Measurements from ENCODE around the gene GRID2.
"Not testable (repeated sequence)": the region's sequence is repeated elsewhere in the genome, so short reads cannot be mapped to it uniquely, and the experiment has no call there.

Gene GRID2

DNA sequence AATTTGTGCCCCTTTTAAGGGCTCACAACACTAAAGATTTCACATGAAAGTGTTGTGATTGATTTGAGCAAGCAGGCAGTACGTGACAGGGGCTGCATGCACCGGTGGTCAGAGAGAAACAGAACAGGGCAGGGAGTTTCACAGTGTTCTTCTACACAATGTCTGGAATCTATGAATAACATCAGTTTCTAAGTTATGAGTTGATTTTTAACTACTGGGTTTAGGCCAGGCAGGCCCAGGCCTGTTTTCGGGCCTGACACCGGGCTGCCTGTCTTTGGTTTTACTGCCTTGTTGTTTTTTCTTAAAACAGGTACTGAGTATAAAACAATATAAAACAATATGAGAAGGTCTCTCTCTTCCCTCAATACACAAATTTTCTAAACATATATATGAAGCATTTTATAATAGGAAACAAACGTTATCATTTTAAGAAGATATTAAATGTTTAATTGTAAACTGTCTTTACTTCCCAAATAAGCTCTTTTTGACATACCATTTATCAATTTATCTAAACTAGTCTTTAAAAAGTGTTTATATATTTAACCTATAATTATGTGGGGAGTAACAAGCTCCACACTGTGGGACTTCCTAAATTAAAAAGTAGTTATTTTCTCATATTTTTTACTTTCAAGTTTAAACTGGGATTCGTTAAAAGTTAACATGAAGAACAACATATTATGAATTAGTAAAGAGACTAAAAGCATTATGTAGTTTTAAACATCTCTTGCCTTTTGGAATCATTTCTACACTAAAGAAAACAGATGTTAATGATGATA is 997.2 kb downstream of the GRID2 start:
- H3K9me3 Mint-ChIP-seq, H3K27me3 Mint-ChIP-seq, ATAC-seq, H3K4me3 Mint-ChIP-seq, DNase-seq, H3K4me1 Mint-ChIP-seq, H3K27ac Mint-ChIP-seq: not testable (repeated sequence)

DNA sequence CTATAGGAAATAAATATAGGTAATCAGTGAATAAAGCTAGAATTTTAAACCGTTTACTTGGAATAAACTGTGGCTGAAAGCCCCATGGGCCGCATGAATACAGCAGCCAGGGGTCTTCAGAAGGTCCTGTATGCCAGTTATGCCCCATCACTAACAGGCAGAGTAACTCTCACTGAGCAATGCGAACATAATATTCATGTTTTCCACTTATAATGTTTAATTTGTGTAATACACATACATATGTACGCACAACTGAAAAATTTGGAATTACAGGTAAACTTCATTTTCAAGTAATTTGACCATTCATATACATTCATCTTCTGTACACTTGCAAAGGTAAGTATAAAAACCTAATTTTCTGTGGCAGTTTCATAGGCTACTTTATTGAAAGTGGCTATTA is 998.5 kb downstream of the GRID2 start:
- Mint-ChIP-seq H3K9me3 (no peaks in the 10 kb centered on the region), H3K4me3 (no peak overlapping the region), H3K27ac (no peak overlapping the region), H3K27me3 (no peaks in the 10 kb centered on the region), H3K4me1 (no peaks in the 10 kb centered on the region)
- ATAC-seq = no peak
- no peak for DNase-seq

DNA sequence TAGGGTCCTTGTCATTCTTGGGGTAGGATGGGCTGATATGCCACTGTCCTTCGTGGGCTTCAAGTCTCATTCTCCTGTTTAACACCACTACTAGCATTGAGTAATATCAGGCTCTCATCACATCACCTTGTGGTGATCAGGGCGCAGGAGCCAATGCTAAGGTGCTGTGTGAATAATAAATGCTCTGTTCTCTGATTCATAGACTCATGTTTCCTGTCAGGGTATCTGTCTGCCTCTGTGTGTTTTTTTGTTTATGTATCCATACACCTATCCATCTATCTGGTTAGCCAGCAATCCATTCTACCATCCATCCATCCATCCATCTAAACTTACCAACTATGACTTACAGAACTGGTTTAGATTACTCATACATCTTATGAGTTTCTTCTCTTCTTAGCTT is 999.7 kb downstream of the GRID2 start:
- Mint-ChIP-seq H3K27me3 (no peaks in the 10 kb centered on the region), H3K27ac (no peak overlapping the region), H3K9me3 (no peaks in the 10 kb centered on the region), H3K4me1 (no peaks in the 10 kb centered on the region), H3K4me3 (no peak overlapping the region)
- DNase-seq (no peak), ATAC-seq (no peak)

DNA sequence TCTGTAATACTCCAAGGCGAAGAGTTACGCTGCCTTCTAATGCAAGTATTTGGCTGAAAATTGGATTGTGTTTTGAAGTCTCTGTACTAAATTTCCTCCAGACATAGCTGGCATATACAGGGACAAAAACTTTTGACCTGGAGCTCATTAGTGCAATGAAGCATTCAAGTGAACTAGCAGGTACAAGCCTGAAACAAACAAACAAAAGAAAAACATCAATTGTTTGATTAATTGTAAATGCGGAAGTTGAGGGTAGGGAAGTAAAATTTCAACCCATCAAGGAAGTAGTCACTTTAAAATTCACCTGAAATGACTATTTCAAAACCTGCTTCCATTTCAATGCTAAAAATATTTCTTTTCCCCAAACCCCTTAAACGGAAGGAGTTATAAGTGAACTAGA is 1008.5 kb downstream of the GRID2 start:
- Mint-ChIP-seq H3K4me1 (no peaks in the 10 kb centered on the region), H3K9me3 (no peaks in the 10 kb centered on the region), H3K4me3 (no peak overlapping the region), H3K27ac (no peak overlapping the region), H3K27me3 (no peaks in the 10 kb centered on the region)
- ATAC-seq (no peak), DNase-seq (no peak)

DNA sequence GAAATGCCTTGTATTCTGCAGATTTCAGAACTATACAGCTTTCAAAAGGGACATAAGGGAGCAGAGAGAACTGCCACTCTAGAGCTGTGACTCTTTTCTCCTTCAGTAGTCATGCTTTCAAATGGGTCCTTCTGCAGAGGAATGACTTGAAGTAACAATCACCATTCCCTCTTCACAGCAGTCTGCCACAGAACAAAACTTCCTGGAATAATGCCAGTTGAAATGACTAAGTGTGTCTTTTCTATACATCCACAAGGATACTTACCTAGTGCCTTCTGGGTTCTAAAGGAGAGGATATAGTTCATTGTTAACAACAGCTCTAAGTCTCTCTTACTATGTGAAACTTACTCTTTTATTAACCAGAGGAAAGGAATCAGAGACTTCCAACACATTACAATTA is 1009.4 kb downstream of the GRID2 start:
- ATAC-seq = no peak
- H3K4me1 Mint-ChIP-seq = no peaks in the 10 kb centered on the region
- H3K27ac Mint-ChIP-seq = no peak overlapping the region
- no peak overlapping the region for H3K4me3 Mint-ChIP-seq
- no peaks in the 10 kb centered on the region for H3K9me3 Mint-ChIP-seq
- no peaks in the 10 kb centered on the region for H3K27me3 Mint-ChIP-seq
- DNase-seq = no peak

DNA sequence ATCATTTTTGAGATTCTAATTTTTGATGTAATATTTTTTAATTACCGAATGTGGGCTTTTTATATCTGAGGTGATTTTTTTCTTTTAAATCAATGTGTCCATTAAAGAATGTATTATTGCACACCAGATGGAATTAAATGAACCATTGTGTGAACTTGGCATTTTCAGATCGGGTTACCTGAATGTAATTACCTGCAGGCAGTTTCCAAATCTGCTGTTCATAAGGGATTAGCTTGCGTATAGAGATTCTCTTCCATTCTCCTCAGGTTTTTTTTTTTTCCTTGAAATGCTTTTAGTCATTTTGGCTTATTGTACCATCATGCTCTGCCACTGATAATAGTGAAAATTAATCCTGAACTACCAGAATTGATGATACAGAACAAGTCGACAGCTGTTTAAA is 1013.3 kb downstream of the GRID2 start:
- Mint-ChIP-seq H3K27ac (no peak overlapping the region), H3K4me3 (no peak overlapping the region), H3K27me3 (no peaks in the 10 kb centered on the region), H3K4me1 (no peaks in the 10 kb centered on the region), H3K9me3 (peaks cover 0 to 4% of the 10 kb centered on the region in 2 donors)
- no peak for ATAC-seq
- no peak for DNase-seq

DNA sequence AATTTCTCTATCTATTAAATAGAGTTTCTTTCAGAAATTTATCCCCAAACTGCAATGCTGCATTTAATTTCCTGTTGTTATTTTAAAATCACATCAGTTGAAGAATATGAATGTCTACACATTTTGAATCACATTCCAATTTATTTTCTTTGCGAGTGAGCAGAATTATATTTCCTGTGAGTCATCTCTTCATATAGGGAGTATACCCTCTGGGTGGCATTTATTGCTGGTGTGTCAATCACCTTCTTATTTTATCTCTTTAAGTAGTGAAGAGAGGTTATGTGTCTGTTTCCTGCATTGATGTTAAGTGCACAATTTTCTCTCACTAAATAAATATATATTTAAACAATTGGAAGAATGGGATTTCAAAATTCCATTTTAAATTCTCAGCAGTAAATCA is 1013.8 kb downstream of the GRID2 start:
- ATAC-seq (no peak), DNase-seq (no peak)
- Mint-ChIP-seq H3K9me3 (peaks cover 0 to 4% of the 10 kb centered on the region in 2 donors), H3K27me3 (no peaks in the 10 kb centered on the region), H3K4me1 (no peaks in the 10 kb centered on the region), H3K27ac (no peak overlapping the region), H3K4me3 (no peak overlapping the region)

DNA sequence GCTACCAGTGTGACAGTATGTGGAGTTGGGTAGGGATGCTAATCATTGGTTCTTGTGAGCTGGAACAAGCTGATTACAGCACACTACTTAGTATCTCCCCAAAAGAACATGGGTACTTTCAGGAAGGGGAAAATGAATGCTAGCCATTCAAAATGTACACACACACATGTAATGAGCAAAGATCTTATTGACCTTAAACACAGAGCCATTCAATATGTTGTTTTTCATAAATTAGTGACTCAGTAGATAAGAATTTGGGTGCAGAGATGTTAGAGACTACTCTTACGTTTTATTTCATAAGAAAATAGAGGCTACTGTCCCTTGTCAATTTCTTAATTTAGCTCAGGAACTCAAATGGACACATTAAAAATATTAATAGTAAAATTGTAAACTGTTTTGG is 1015.3 kb downstream of the GRID2 start:
- DNase-seq = no peak
- peaks cover 4 to 5% of the 10 kb centered on the region in 2 donors for H3K9me3 Mint-ChIP-seq
- no peaks in the 10 kb centered on the region for H3K4me1 Mint-ChIP-seq
- H3K27me3 Mint-ChIP-seq = no peaks in the 10 kb centered on the region
- no peak for ATAC-seq
- no peak overlapping the region for H3K27ac Mint-ChIP-seq
- no peak overlapping the region for H3K4me3 Mint-ChIP-seq

DNA sequence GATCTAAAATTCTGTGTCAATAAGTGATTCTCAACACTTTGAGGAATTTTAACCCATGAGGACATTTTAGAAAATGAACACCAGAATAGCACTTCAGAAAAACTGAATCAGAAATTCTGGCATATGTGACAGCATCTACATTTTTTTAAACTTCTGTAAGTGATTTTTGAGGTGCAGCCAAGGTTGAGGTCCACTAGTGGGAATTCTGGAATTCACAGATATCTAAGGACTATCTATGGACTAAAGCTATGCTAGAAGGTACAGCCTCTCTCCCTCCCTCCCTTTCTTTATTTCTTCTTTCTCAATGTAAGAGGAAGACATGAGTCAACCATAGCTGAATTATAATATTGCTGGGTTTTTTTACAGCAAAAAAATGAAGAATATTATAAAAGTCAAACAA is 1016.6 kb downstream of the GRID2 start:
- no peak overlapping the region for H3K27ac Mint-ChIP-seq
- H3K27me3 Mint-ChIP-seq = no peaks in the 10 kb centered on the region
- no peak for ATAC-seq
- DNase-seq = no peak
- no peaks in the 10 kb centered on the region for H3K4me1 Mint-ChIP-seq
- no peak overlapping the region for H3K4me3 Mint-ChIP-seq
- peaks cover 10 to 17% of the 10 kb centered on the region in 2 donors for H3K9me3 Mint-ChIP-seq

DNA sequence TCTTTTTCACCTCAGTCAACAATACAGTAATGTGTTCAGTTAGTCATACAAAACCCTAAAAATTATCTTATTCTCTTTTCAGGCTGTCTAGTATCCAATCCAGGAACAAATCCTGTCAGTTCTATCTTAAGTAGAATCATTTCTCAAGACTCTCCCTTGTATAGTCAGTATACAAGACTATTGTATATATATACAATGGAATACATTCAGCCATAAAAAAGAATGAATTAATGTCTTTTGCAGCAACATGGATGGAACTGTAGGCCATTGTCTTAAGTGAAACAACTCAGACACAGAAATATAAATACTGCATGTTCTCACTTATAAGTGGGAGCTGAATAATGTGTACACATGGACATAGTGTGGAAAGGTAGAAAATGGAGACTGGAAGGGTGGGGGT is 1023.6 kb downstream of the GRID2 start:
- H3K4me3 Mint-ChIP-seq = no peak overlapping the region
- DNase-seq (no peak), ATAC-seq (no peak)
- H3K27me3 Mint-ChIP-seq = no peaks in the 10 kb centered on the region
- H3K9me3 Mint-ChIP-seq = peaks cover 12 to 17% of the 10 kb centered on the region in 2 donors
- H3K27ac Mint-ChIP-seq = no peak overlapping the region
- H3K4me1 Mint-ChIP-seq = no peaks in the 10 kb centered on the region

DNA sequence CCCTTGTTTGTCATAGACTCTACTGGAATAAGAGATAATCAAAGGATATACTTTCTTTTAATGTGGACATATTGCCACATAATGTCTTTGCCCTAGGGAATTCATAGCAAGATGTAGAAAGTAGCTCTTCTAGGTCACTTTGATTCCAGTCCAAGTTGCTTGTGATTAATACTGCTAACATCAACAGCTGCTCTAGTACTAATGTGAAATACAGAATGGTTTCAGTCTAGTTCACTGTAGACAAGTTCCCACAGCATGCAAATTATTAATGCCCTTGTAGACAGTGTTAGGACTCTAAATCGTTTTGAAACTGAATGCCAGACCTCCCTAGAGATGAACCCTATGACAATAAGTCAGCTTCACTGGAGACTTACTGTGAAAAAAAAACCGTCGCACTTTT is 1030.2 kb downstream of the GRID2 start:
- no peak for ATAC-seq
- no peak for DNase-seq
- Mint-ChIP-seq H3K4me1 (no peaks in the 10 kb centered on the region), H3K27me3 (no peaks in the 10 kb centered on the region), H3K9me3 (no peaks in the 10 kb centered on the region), H3K27ac (no peak overlapping the region), H3K4me3 (no peak overlapping the region)

DNA sequence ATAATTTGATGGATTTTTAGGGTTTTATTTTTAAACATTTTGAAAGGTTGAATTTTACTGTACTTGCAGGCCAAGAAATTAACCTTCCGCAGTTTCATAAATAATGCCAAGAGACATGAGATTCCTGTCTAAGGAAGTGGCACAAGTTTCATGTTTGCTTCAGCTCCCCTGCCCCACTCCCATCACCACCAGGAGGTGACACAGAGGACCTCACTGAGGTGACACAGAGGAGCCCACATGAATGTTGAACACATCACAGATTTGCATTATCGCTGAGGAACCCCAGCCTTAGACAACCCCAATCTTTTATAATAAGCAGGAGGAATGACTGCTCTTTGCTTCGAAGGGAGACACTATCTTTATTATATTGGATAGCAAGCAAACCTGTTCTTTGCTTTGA is 1033.4 kb downstream of the GRID2 start:
- H3K27me3 Mint-ChIP-seq = no peaks in the 10 kb centered on the region
- peaks cover 4 to 7% of the 10 kb centered on the region in 2 donors for H3K9me3 Mint-ChIP-seq
- no peak overlapping the region for H3K27ac Mint-ChIP-seq
- H3K4me1 Mint-ChIP-seq = no peaks in the 10 kb centered on the region
- no peak overlapping the region for H3K4me3 Mint-ChIP-seq
- ATAC-seq (no peak), DNase-seq (no peak)

DNA sequence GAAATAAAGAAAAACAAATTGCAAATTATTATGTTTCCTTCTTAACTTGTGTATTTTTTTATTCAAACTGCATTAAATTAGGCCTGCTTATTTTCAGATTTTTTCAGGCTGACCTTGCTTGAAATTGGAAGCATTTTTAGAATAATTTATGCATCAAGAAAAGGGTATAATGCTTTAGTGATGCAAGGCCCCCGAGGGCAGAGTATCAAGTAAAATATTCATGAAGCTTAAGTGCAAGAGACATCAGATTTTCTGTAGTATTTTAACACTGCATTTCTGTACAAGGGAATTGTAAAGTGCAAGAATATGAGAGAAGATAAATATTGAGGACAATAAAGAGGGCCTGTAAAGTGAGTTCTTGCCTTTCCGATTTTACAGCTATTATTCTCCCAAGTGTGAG is 1039.0 kb downstream of the GRID2 start:
- Mint-ChIP-seq H3K4me1 (no peaks in the 10 kb centered on the region), H3K4me3 (no peak overlapping the region), H3K27me3 (no peaks in the 10 kb centered on the region), H3K27ac (no peak overlapping the region), H3K9me3 (peaks cover 4 to 7% of the 10 kb centered on the region in 2 donors)
- DNase-seq = no peak
- no peak for ATAC-seq

DNA sequence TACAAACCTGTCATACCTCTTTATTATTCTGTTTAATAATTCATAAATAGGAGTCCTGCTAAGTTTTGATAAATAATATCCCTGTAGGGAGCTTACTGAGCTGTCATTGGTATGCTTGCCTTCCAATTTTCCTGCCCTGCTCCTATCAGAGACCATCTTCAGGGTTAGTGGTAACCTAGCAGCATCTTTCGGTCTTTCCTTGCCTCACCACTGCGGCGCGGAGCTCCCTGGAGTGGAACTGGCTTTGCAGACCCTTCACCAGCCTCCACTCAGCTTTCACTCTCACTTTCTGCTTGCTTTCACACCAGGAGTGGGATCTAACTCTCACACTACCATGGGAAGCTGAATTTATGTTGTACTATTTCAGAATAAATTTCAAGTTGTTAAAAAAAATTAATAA is 1043.1 kb downstream of the GRID2 start:
- Mint-ChIP-seq H3K27ac (no peak overlapping the region), H3K9me3 (peaks cover 1 to 13% of the 10 kb centered on the region in 2 donors), H3K4me1 (no peaks in the 10 kb centered on the region), H3K27me3 (no peaks in the 10 kb centered on the region), H3K4me3 (no peak overlapping the region)
- no peak for ATAC-seq
- DNase-seq = no peak

DNA sequence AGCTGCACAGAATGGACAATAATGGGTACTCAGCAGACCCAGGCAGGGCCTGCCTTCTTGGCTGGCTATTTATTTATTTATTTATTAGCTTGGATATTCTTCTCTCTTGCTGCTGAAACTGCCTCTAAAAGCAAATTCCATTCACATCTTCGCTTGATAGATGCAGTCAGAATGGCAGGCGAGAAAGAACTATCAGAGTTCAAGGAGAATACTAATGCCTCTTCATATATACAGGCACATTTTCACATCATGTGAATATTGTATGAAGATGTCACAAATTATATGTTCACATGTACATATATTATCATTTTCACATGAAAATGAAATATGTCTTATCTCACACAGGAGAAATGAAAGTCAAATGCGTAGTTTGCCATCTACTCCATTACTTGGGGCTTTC is 1045.1 kb downstream of the GRID2 start:
- H3K27me3 Mint-ChIP-seq = no peaks in the 10 kb centered on the region
- no peaks in the 10 kb centered on the region for H3K4me1 Mint-ChIP-seq
- H3K9me3 Mint-ChIP-seq = peaks cover 4 to 20% of the 10 kb centered on the region in 2 donors
- DNase-seq = no peak
- no peak overlapping the region for H3K27ac Mint-ChIP-seq
- H3K4me3 Mint-ChIP-seq = no peak overlapping the region
- no peak for ATAC-seq

DNA sequence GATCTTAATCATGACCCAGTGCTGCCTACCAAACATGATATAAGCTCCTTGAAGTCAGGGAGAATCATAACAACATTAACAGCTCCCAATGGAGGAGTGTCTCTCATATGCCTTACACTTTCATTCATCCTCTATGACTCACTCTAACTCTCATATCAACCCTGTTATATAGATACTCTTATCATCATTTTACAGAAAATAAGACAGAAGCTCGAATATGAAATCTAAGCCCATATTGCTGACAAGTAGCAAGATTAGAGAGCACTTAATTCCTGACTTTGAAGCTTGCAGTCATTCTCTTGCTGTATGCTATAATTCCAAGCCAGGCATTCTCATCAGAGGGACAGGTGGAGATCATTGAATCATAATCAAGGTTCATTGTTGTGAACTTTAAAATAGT is 1048.1 kb downstream of the GRID2 start:
- Mint-ChIP-seq H3K27me3 (no peaks in the 10 kb centered on the region), H3K4me1 (no peaks in the 10 kb centered on the region), H3K4me3 (no peak overlapping the region), H3K27ac (no peak overlapping the region), H3K9me3 (peaks cover 4 to 20% of the 10 kb centered on the region in 2 donors)
- ATAC-seq (no peak), DNase-seq (no peak)

DNA sequence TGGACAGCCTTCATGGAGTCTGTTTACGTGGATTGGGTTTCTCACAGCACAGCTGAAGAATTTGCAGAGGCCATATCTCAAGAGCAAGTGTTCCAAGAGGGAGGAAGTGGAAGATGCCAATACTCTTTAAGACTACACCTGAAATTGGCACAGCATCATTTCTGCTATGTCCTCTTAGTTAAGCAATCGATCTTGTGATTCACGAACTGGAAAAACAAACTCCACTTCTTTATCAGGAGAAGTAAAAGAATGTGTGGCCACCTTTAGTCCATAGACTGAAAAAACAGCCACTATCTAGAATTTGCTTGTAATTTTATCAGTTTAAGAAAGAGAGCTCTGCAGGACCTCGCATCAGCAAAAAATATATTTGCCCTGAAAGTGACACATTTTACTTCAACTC is 1051.6 kb downstream of the GRID2 start:
- Mint-ChIP-seq H3K27me3 (no peaks in the 10 kb centered on the region), H3K4me1 (no peaks in the 10 kb centered on the region), H3K27ac (no peak overlapping the region), H3K9me3 (peaks cover 4 to 14% of the 10 kb centered on the region in 2 donors), H3K4me3 (no peak overlapping the region)
- DNase-seq (no peak), ATAC-seq (no peak)
